Cardiac muscle cell (in vitro differentiated cells and primary cell): Measurements from ENCODE around the gene TMEM127. TPM values are rescaled to one million over a fixed set of nuclear protein-coding genes. Genes with fewer than 3 reads are reported as not detected.
"Not testable (repeated sequence)": the region's sequence is repeated elsewhere in the genome, so short reads cannot be mapped to it uniquely, and the experiment has no call there.

Experiments
- DNase-seq, 2 donors: peaks; one replicate each; pipeline versions ENCODE4 v3.0.0 to v3.0.0-alpha.2; 2010 to 2017; ENCODE audit warnings: low read depth in 1 of 2, low spot score in 1 of 2
- H3K27ac ChIP-seq: fragments of 200-600 bp; sonication (generic); 2 replicates; pipeline ENCODE4 v1.5.1; 2016
- H3K27me3 ChIP-seq: fragments of 200-600 bp; sonication (generic); 2 replicates; pipeline ENCODE4 v1.6.0; 2016; ENCODE audit warnings: control low read depth
- H3K36me3 ChIP-seq: fragments of 200-600 bp; sonication (generic); 2 replicates; pipeline ENCODE4 v1.5.1; 2016; ENCODE audit warnings: control low read depth
- H3K4me1 ChIP-seq: fragments of 200-600 bp; sonication (generic); 2 replicates; pipeline ENCODE4 v1.8.1; 2017; ENCODE audit warnings: low read depth, mild to moderate bottlenecking, mixed run types
- H3K4me3 ChIP-seq: fragments of 200-600 bp; sonication (generic); 2 replicates; pipeline ENCODE4 v1.5.1; 2016; ENCODE audit warnings: mild to moderate bottlenecking
- H3K9me3 ChIP-seq: fragments of 200-600 bp; sonication (generic); 2 replicates; pipeline ENCODE4 v1.5.1; 2017; ENCODE audit warnings: low read depth, mild to moderate bottlenecking, control low read depth
- polyA plus RNA-seq: library from polyadenylated mRNA; unstranded; fragments of >200 nt; fragmentation: Nextera tagmentation; extraction: Ambion mirVana; gene quantifications from 2 replicates; pipeline ENCODE4 v1.2.1, GENCODE V29; 2016
- total RNA-seq: library from RNA; depleted of rRNA; stranded (reverse); fragments of >200 nt; gene quantifications from 2 replicates; pipeline ENCODE4 v1.2.3, GENCODE V29; 2016
- TF ChIP-seq, protein P1 (sequence below): IDR thresholded peaks from 2 replicates; pipeline ENCODE4 v1.5.1; 2012; ENCODE audit warnings: low read depth, mild to moderate bottlenecking, low read length

TMEM127 gene
- total and polyA plus RNA-seq, 2 experiments from 2014 or later, result 59.1 to 71.0 TPM

DNA sequence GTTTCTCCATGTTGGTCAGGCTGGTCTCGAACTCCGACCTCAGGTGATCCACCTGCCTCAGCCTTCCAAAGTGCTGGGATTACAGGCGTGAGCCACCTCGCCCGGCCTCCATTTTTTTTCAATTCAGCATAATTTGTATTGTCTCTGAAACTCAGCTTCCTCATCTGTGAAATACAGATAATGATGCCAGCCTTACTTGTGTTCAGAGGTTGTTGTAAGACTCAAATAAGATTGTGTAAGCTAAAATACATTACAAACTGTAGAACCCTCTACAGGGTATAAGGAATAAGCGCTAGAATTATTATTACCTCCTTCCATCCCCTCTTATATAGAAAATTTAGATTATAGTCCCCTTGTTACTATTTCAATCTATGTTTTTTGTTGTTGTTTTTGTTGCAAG, 32.4 kb downstream of the TMEM127 start:
- TF ChIP-seq, protein P1, sequence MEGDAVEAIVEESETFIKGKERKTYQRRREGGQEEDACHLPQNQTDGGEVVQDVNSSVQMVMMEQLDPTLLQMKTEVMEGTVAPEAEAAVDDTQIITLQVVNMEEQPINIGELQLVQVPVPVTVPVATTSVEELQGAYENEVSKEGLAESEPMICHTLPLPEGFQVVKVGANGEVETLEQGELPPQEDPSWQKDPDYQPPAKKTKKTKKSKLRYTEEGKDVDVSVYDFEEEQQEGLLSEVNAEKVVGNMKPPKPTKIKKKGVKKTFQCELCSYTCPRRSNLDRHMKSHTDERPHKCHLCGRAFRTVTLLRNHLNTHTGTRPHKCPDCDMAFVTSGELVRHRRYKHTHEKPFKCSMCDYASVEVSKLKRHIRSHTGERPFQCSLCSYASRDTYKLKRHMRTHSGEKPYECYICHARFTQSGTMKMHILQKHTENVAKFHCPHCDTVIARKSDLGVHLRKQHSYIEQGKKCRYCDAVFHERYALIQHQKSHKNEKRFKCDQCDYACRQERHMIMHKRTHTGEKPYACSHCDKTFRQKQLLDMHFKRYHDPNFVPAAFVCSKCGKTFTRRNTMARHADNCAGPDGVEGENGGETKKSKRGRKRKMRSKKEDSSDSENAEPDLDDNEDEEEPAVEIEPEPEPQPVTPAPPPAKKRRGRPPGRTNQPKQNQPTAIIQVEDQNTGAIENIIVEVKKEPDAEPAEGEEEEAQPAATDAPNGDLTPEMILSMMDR, result no peak
- no peaks in the 10 kb centered on the region for H3K9me3 ChIP-seq
- no peak overlapping the region for H3K4me3 ChIP-seq
- DNase-seq, result no peak
- no peaks in the 10 kb centered on the region for H3K27me3 ChIP-seq
- no peaks in the 10 kb centered on the region for H3K36me3 ChIP-seq
- H3K27ac ChIP-seq, result no peak overlapping the region
- H3K4me1 ChIP-seq, result no peaks in the 10 kb centered on the region

DNA sequence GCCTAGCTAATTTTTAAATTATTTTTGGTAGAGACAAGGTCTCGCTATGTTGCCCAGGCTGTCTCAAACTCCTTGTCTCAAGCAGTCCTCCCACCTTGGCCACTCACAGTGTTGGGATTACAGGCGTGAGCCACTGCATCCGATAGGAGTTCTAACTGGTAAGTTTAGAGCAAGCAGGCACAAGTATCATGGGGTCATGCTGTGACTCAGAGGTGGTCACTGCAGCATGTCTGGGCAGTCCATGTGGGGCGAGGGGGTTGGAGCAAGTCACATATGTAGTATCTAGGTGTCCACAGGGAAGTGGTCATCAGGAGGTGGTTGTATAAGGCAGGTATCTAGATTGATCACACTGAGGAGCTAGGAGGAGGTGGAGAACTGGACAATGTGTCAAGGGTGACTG, 34.5 kb downstream of the TMEM127 start:
- no peaks in the 10 kb centered on the region for H3K36me3 ChIP-seq
- H3K4me3 ChIP-seq, result no peak overlapping the region
- H3K9me3 ChIP-seq, result no peaks in the 10 kb centered on the region
- no peak overlapping the region for H3K27ac ChIP-seq
- TF ChIP-seq, protein P1, result no peak
- H3K4me1 ChIP-seq, result no peaks in the 10 kb centered on the region
- DNase-seq, result no peak
- no peaks in the 10 kb centered on the region for H3K27me3 ChIP-seq

DNA sequence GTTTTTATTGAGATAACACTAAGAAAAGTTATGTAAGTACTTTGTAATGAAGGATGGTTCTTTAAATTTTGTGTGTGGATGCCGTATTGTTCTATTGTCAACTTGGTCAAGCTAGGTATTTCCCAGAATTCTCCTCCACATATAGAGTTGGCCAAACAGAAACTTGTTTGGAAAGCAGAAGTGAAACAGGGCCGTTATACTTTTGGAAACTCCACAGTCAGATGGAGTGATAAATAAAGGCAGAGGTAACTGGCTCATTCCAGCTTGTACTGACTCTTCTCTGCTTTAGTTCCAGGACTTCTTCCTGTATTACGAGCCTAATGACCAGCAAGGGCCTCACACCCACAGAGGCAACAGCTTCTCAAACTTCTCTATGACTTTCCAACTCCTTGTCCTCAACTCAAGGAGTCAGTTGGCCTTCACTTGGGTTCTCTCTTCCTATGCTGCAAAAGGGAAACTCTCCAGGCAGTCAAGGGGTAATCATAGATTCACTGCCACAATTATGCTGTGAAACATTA, 40.7 kb downstream of the TMEM127 start:
- no peak for DNase-seq
- H3K27me3 ChIP-seq, result no peaks in the 10 kb centered on the region
- peaks cover 2% of the 10 kb centered on the region for H3K4me1 ChIP-seq
- H3K27ac ChIP-seq, result no peak overlapping the region
- no peak overlapping the region for H3K4me3 ChIP-seq
- TF ChIP-seq, protein P1, result no peak
- no peaks in the 10 kb centered on the region for H3K9me3 ChIP-seq
- H3K36me3 ChIP-seq, result no peaks in the 10 kb centered on the region

DNA sequence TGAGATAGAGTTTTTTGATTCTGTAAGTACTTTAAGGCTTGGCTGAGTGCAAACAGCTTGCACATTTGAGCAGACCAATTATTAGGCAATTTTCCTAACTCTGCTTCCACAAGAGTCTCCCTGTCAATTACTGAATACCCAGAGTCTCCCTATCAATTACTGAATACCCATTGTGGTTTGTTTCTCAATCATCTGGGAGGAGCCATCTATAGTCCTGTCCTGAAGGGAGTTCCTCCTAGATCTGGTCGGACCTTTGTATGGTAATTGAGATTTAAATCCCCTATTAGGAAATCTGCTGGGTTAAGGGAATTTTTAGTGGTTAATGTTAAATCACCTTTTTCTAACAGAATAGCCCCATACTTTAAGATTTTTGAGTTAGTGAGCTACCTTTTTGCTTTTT, 44.7 kb downstream of the TMEM127 start:
- H3K4me1 ChIP-seq, DNase-seq, H3K27ac ChIP-seq, H3K4me3 ChIP-seq, H3K27me3 ChIP-seq, H3K9me3 ChIP-seq, H3K36me3 ChIP-seq: not testable (repeated sequence)

DNA sequence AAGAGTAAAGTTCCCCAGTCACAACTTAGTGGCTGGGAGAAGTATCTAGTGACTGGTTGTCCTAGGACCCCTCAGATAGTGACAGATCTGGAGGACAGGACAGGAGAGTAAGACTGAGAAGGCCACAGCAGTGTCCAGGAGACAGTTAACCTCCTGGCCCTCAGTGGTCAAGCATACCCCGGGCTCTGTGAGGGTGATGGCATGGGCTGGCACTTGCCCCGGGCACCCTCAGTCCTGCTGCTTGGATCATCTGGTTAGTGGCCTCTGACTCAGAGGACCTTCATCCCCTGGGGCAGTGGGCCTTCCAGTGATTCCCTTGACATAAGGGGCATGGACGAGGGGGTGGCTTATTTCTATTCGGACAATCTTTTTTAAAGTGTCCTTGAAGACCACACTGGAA, 45.8 kb downstream of the TMEM127 start:
- H3K27me3 ChIP-seq, DNase-seq, H3K4me1 ChIP-seq: not testable (repeated sequence)

DNA sequence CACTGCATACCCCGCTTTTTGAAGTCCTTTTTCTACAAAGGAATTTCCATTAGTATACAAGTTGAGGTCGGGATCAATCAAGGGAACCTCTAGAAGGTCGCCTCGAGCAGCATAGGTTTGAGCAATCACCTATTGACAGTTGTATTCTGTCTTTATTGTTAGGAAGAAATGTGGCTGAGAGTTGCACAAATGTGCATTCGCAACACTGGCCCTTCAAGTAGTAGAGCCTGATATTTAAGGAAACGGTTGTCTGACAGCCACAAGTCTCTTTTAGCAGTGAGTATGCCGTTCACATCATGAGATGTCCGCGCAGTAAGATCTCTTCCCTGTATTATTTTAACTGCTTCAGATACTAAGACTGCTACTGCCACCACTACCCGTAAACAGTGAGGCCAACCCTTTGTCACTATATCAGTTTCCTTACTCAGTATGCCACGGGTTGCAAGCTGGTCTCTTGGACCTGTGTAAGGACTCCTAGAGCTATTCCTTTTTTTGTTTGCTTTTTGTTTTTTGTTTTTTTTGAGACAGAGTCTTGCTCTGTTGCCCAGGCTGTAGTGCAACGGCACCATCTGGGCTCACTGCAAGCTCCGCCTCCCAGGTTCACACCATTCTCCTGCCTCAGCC, 47.2 kb downstream of the TMEM127 start:
- H3K27ac ChIP-seq, result no peak overlapping the region
- H3K9me3 ChIP-seq, result no peaks in the 10 kb centered on the region
- no peaks in the 10 kb centered on the region for H3K36me3 ChIP-seq
- H3K27me3 ChIP-seq, result no peaks in the 10 kb centered on the region
- no peak overlapping the region for H3K4me3 ChIP-seq
- no peak for DNase-seq
- peaks cover 2% of the 10 kb centered on the region for H3K4me1 ChIP-seq
- TF ChIP-seq, protein P1, result no peak

More for the DNA sequence above, 45.8 kb downstream of the TMEM127 start:
- H3K9me3 ChIP-seq, H3K4me3 ChIP-seq, H3K27ac ChIP-seq, H3K36me3 ChIP-seq: not testable (repeated sequence)
